Vagina (tissue), 2 donors: ENCODE data around the gene KLRD1.

Source experiments
- POLR2A ChIP-seq, 2 donors: fragments of 450-650 bp; IDR thresholded peaks; one replicate each; pipeline ENCODE4 v1.6.1; 2017; ENCODE audit warnings: antibody characterized with exemption in 2 of 2, mild to moderate bottlenecking in 2 of 2, moderate library complexity in 2 of 2
- POLR2AphosphoS5 ChIP-seq, 2 donors: sonication (generic); formaldehyde crosslinking; IDR thresholded peaks; one replicate each; pipeline ENCODE4 v1.9.0; 2017; ENCODE audit warnings: antibody characterized with exemption in 2 of 2, mild to moderate bottlenecking in 2 of 2, low read depth in 1 of 2; ENCODE audit not compliant: insufficient read depth in 1 of 2
- TF ChIP-seq, protein P1 (sequence below), 3 experiments: fragments of 450-650 bp in 2 of 3; fragments of 200-600 bp in 1 of 3; sonication (generic) in 1 of 3; IDR thresholded peaks; one replicate each; pipeline ENCODE4 v1.5.1; 2017 to 2019; ENCODE audit warnings: antibody characterized with exemption in 3 of 3, mild to moderate bottlenecking in 2 of 3, moderate library complexity in 2 of 3

- no peak for TF ChIP-seq POLR2A (IDR thresholded peaks at IDR 0.05)
- TF ChIP-seq, protein P1, sequence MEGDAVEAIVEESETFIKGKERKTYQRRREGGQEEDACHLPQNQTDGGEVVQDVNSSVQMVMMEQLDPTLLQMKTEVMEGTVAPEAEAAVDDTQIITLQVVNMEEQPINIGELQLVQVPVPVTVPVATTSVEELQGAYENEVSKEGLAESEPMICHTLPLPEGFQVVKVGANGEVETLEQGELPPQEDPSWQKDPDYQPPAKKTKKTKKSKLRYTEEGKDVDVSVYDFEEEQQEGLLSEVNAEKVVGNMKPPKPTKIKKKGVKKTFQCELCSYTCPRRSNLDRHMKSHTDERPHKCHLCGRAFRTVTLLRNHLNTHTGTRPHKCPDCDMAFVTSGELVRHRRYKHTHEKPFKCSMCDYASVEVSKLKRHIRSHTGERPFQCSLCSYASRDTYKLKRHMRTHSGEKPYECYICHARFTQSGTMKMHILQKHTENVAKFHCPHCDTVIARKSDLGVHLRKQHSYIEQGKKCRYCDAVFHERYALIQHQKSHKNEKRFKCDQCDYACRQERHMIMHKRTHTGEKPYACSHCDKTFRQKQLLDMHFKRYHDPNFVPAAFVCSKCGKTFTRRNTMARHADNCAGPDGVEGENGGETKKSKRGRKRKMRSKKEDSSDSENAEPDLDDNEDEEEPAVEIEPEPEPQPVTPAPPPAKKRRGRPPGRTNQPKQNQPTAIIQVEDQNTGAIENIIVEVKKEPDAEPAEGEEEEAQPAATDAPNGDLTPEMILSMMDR (IDR thresholded peaks at IDR 0.05): no peak
- TF ChIP-seq POLR2AphosphoS5 (IDR thresholded peaks at IDR 0.05; ENCODE audit: insufficient read depth in 1 of 2, low read depth in 1 of 2): no peak
Measured at GRCh38 chr12:10276774-10277173, 30.9 kb upstream of the KLRD1 start.
